22Rv1 (cell line): ENCODE measurements around the gene MAP2.

Experiments used
- H3K27ac ChIP-seq: fragments of 450-650 bp; 2 replicates; pipeline ENCODE4 v1.5.1; 2017
- ZFX ChIP-seq: fragments of 450-650 bp; IDR thresholded peaks from 2 replicates; pipeline ENCODE4 v1.6.1; 2017; ENCODE audit warnings: antibody characterized with exemption, borderline replicate concordance
- TF ChIP-seq, protein P1 (sequence below): fragments of 450-650 bp; IDR thresholded peaks from 2 replicates; pipeline ENCODE4 v1.5.1; 2017; ENCODE audit warnings: mild to moderate bottlenecking

The MAP2 gene

DNA sequence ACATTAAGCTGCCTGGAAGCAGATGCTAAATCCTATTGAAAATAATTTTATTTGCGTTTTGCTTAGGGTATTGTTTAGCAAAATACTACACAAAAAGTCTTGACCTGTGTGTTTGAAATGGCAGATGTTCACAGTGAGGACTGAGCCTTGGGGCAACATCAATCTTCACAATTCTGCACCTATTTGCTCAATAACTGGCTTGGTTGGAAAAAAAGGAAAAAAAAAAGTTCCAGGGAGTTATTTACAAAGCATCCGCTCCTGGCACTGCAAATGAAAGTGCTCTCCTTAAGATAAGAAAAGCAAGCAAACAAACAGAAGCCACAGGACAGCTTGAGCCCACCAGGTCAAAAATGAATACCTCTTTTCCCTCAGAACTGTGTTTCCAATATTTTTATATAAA, 77.7 kb downstream of the MAP2 start:
- peak overlapping the region; percentile 69 for H3K27ac ChIP-seq
- no peak for TF ChIP-seq ZFX
- TF ChIP-seq, protein P1, sequence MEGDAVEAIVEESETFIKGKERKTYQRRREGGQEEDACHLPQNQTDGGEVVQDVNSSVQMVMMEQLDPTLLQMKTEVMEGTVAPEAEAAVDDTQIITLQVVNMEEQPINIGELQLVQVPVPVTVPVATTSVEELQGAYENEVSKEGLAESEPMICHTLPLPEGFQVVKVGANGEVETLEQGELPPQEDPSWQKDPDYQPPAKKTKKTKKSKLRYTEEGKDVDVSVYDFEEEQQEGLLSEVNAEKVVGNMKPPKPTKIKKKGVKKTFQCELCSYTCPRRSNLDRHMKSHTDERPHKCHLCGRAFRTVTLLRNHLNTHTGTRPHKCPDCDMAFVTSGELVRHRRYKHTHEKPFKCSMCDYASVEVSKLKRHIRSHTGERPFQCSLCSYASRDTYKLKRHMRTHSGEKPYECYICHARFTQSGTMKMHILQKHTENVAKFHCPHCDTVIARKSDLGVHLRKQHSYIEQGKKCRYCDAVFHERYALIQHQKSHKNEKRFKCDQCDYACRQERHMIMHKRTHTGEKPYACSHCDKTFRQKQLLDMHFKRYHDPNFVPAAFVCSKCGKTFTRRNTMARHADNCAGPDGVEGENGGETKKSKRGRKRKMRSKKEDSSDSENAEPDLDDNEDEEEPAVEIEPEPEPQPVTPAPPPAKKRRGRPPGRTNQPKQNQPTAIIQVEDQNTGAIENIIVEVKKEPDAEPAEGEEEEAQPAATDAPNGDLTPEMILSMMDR: no peak

DNA sequence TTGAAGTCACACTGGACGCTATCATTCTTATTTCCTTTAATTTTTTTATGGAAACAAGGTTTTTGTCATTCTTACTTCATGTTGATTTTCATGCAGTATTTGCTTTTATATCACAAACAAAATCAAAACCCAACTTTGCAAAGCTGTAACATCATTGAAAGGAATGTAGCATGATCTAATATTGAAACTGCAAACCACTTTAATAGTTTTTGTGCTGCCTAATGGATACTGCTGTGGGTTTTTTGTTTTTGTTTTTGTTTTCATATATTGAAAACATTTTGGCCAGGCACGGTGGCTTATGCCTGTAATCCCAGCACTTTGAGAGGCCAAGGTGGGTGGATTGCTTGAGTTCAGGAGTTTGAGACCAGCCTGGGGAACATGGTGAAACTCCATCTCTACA, 81.6 kb downstream of the MAP2 start:
- TF ChIP-seq, protein P1: no peak
- no peak for TF ChIP-seq ZFX

DNA sequence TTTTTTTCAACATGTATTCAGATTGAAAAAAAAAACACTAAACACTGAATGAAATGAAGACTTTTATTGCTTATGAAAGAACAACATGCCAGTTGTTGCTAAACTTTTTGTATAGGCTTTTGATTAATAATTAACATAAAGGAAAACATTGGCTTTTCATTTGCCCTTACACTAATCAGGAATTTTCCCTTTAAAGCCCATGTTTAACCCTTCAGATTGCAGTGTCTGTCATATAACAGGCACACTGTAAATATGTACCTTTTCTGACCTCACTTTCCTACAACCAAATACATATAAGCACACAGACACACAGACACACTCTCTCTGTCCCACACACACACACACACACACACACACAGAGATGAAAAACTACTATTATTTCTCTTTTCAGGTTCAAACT, 84.4 kb downstream of the MAP2 start:
- no peak for TF ChIP-seq ZFX
- TF ChIP-seq, protein P1: no peak
- H3K27ac ChIP-seq: peak overlapping the region; percentile 77

More for the DNA sequence above, 81.6 kb downstream of the MAP2 start:
- peak overlapping the region; percentile 77; the same call in 1 of the 2 replicates for H3K27ac ChIP-seq

DNA sequence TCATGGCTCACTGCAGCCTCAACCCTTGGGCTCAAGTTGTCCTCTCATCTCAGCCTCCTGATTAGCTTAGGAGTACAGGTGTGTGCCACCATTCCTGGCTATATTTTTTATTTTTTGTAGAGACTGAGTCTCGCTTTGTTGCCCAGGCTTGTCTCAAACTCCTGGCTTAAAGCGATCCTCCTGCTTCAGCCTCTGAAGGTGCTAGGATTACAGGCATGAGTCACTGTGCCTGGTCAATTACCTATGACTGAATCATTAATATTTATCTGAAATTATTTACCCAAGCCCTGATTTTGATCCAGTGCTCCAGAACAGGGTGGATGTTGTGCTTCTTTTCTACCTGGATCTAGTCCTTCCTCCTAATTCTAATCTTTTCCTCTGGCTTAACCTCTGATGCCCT, 87.8 kb downstream of the MAP2 start:
- TF ChIP-seq, protein P1: no peak
- no peak for TF ChIP-seq ZFX
- H3K27ac ChIP-seq: no peak overlapping the region

DNA sequence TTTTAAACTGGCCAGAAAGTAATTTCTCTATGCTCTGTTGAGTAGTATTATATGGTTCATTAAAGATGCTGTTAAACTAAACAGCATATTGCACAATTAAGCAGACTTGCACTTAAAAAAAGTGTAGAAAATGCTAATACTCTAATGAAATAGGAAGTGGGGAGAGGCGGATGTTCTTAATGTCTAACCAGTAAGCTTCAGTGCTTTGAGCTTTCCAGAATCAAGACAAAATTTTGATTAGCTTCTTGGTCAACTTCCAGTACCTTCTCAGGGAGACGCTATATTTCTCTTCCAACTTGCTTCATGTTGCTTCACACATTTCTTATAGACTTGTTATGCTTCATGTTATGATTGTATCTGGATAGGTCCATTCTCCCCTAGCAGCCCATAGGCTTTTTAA, 89.1 kb downstream of the MAP2 start:
- TF ChIP-seq, protein P1: no peak
- TF ChIP-seq ZFX: no peak
- no peak overlapping the region for H3K27ac ChIP-seq

DNA sequence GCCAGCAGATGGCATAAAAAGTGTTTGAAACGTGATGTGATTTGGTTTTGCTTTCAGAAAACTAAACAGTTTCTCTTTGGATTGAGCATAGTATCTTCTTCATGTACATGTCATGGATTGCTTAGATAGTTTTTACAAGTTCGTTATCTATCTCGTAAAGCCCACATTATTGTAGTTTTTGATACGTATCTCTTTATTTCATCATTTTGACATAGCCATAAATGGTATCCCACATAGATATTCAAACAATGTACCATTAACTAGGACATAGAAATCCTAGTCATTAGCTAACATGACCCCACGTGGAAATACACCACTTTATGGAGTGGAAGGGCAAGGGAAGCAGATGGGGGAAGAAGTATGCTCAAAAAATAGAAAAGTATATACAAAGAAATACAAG, 93.6 kb downstream of the MAP2 start:
- TF ChIP-seq, protein P1: no peak
- TF ChIP-seq ZFX: no peak
- H3K27ac ChIP-seq: no peak overlapping the region

DNA sequence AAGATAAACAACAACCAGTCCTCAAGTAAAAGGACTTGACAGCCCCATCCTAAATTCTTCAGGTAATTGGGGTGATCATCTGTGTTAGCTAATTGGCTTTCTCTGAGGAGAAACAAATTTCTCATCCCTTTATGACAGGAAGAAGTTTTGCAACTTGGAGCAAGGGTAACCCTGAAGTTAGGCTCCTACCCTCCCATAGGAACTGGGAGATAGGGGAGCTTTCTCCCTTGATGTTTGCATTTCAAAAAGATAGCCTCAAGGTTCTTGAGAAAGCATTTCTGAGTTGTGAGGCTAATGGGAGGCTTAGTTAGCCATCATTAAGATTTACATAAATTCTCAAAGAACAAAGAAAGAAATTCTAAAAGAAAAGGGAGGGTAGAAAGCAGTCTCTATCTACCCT, 95.4 kb downstream of the MAP2 start:
- TF ChIP-seq ZFX: no peak
- no peak overlapping the region for H3K27ac ChIP-seq

DNA sequence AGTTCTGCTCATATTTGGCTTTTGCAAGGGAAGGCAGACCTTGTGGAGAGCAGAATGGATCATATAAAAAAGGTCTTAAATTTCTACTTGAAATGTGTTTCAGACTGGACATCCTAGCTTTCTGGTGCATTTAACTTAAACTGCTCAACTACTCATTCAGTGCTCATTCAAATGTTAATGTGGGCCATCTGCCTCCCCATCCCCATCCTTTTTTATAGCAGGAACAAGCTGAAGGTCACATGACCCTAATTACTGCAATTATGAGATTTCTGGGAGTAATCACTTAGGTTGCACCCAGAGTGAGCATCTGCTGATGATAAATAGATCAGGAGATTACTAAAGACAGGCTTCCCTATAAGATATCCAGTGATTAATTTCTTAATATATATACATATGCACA, 96.1 kb downstream of the MAP2 start:
- H3K27ac ChIP-seq: no peak overlapping the region
- TF ChIP-seq ZFX: no peak
- TF ChIP-seq, protein P1: no peak
